Left renal cortex interstitium (tissue), 4 donors: ENCODE measurements around the gene ELFN2. TPM values are rescaled to one million over a fixed set of nuclear protein-coding genes. Genes with fewer than 3 reads are reported as not detected.

Experiments
- DNase-seq, 4 donors: peaks; one replicate each; pipeline ENCODE4 v3.0.0-alpha.2; 2013; ENCODE audit warnings: low read depth in 4 of 4, low spot score in 2 of 4, missing footprints in 1 of 4
- polyA plus RNA-seq, 4 donors: library from polyadenylated mRNA; unstranded; fragments of 120-200 nt; gene quantifications; one replicate each; pipeline ENCODE4 v1.2.1, GENCODE V29; 2013; ENCODE audit not compliant: insufficient read length in 4 of 4

ELFN2 gene
- polyA plus RNA-seq, 4 donors, result 0.92 to 1.9 (median 1.7) TPM

- DNase-seq, result no peak
Measured at GRCh38 chr22:37456346-37456745, 29.1 kb upstream of the ELFN2 start.

- DNase-seq, result no peak
Measured at GRCh38 chr22:37455896-37456295, 28.6 kb upstream of the ELFN2 start.

GRCh38 chr22:37454857-37455686, 27.8 kb upstream of the ELFN2 start:
- no peak for DNase-seq

- no peak for DNase-seq
Measured at GRCh38 chr22:37453696-37454095, 26.4 kb upstream of the ELFN2 start.

- DNase-seq, result no peak
Measured at GRCh38 chr22:37451218-37451617, 23.9 kb upstream of the ELFN2 start.

- no peak for DNase-seq
Measured at GRCh38 chr22:37449331-37450001, 22.2 kb upstream of the ELFN2 start.

GRCh38 chr22:37448516-37449127, 21.3 kb upstream of the ELFN2 start:
- no peak for DNase-seq

- no peak for DNase-seq
Measured at GRCh38 chr22:37445501-37445900, 18.2 kb upstream of the ELFN2 start.

GRCh38 chr22:37443977-37444376, 16.7 kb upstream of the ELFN2 start:
- DNase-seq, result no peak

GRCh38 chr22:37443086-37443485, 15.8 kb upstream of the ELFN2 start:
- DNase-seq, result no peak

- no peak for DNase-seq
Measured at GRCh38 chr22:37442537-37442936, 15.3 kb upstream of the ELFN2 start.

- no peak for DNase-seq
Measured at GRCh38 chr22:37442135-37442534, 14.9 kb upstream of the ELFN2 start.

GRCh38 chr22:37440875-37441274, 13.6 kb upstream of the ELFN2 start:
- DNase-seq, result no peak

GRCh38 chr22:37439347-37439746, 12.1 kb upstream of the ELFN2 start:
- no peak for DNase-seq

GRCh38 chr22:37435970-37436603, 8.8 kb upstream of the ELFN2 start:
- DNase-seq, result no peak

- DNase-seq, result no peak
Measured at GRCh38 chr22:37433786-37434185, 6.5 kb upstream of the ELFN2 start.

- no peak for DNase-seq
Measured at GRCh38 chr22:37432708-37433054, 5.4 kb upstream of the ELFN2 start.

- DNase-seq, result no peak
Measured at GRCh38 chr22:37431801-37432707, 4.8 kb upstream of the ELFN2 start.

- no peak for DNase-seq
Measured at GRCh38 chr22:37431366-37431765, 4.1 kb upstream of the ELFN2 start.

GRCh38 chr22:37430941-37431340, 3.7 kb upstream of the ELFN2 start:
- DNase-seq, result no peak
